HepG2 (cell line): ENCODE results near the gene MRPL27. TPM values are rescaled to one million over a fixed set of nuclear protein-coding genes. Genes with fewer than 3 reads are reported as not detected.
A peak's percentile ranks its signal among the peaks of the same experiment; 100 is the strongest.

Source experiments
- ATAC-seq: fragments of 200-7000 bp; cut with Tn5 transposase; 3 replicates; pipeline ENCODE4 v1.9.1; 2020; ENCODE audit warnings: mild to moderate bottlenecking, moderate library complexity
- BruUV-seq: library from RNA; stranded (reverse); fragments of 400-500 nt; replicated peaks from 2 replicates; lab custom pipeline; 2021; lab: Mats Ljungman, UMichigan
- CTCF ChIA-PET: fragments of 300-600 bp; formaldehyde crosslinking; extraction: SDS; loops from one replicate; lab custom pipeline; 2021; ENCODE audit warnings: low total read pairs, inconsistent platforms, low intra/inter-chr PET ratio; lab: Yijun Ruan, JAX
- POLR2A ChIA-PET: fragments of 350-600 bp; sonication (Branson Sonifier 250); formaldehyde crosslinking; loops from one replicate; lab custom pipeline; 2020; ENCODE audit warnings: antibody characterized with exemption, inconsistent platforms; lab: Yijun Ruan, JAX
- DNase-seq: peaks from one replicate; pipeline ENCODE4 v3.0.0-alpha.2; 2015; ENCODE audit warnings: low spot score
- FAIRE-seq: peaks from 3 replicates; lab custom pipeline; 2011; peaks lifted over from hg19 to GRCh38; lab: Jason Lieb, UNC
- H2AFZ ChIP-seq: one replicate; pipeline ENCODE4 v1.6.1; 2011; ENCODE audit warnings: low read length, inconsistent platforms
- H3K27ac ChIP-seq: fragments of 300-600 bp; 3 replicates; pipeline ENCODE4 v1.8.0; 2011; ENCODE audit warnings: mixed run types, mild to moderate bottlenecking, mixed read lengths, low read length, inconsistent platforms; ENCODE audit not compliant: insufficient read depth; ENCODE audit errors: extremely low read length
- H3K27me3 ChIP-seq, 2 experiments: fragments of 200-600 bp in 1 of 2; 2 replicates in 1 of 2; 3 replicates in 1 of 2; pipeline versions ENCODE4 v1.6.0 to v1.8.0; 2011; ENCODE audit warnings: low read length in 2 of 2, mild to moderate bottlenecking in 2 of 2, moderate library complexity in 2 of 2, inconsistent platforms in 1 of 2; ENCODE audit not compliant: insufficient read depth in 2 of 2, control insufficient read depth in 1 of 2
- H3K36me3 ChIP-seq, 2 experiments: fragments of 200-600 bp in 1 of 2; replicated peaks in 1 of 2; 2 replicates in 1 of 2; 3 replicates in 1 of 2; pipeline versions ENCODE4 v1.5.1 to v1.8.0; 2011; ENCODE audit warnings: low read length in 2 of 2, inconsistent platforms in 1 of 2; ENCODE audit not compliant: insufficient read depth in 2 of 2, control insufficient read depth in 1 of 2
- H3K4me1 ChIP-seq: 2 replicates; pipeline ENCODE4 v1.5.1; 2012; ENCODE audit warnings: low read length, inconsistent platforms; ENCODE audit not compliant: insufficient read depth
- H3K4me2 ChIP-seq: 2 replicates; pipeline ENCODE4 v1.6.0; 2011; ENCODE audit warnings: low read depth, low read length, inconsistent platforms
- H3K4me3 ChIP-seq, 3 experiments: fragments of 200-600 bp in 1 of 3; sonication (generic), shearing (Covaris generic) in 1 of 3; replicated peaks in 1 of 3; 2 replicates each; pipeline ENCODE4 v1.5.1; 2011 to 2016; ENCODE audit warnings: low read length in 3 of 3, inconsistent platforms in 2 of 3, low read depth in 2 of 3, mild to moderate bottlenecking in 2 of 3, control low read depth in 1 of 3, mixed read lengths in 1 of 3; ENCODE audit not compliant: insufficient read depth in 1 of 3
- H3K79me2 ChIP-seq: one replicate; pipeline ENCODE4 v1.6.1; 2011; ENCODE audit warnings: low read length, inconsistent platforms; ENCODE audit not compliant: insufficient read depth
- H3K9ac ChIP-seq: 2 replicates; pipeline ENCODE4 v1.6.0; 2011; ENCODE audit warnings: mild to moderate bottlenecking, low read depth, low read length, inconsistent platforms; ENCODE audit not compliant: insufficient read depth
- H3K9me3 ChIP-seq: 2 replicates; pipeline ENCODE4 v1.5.1; 2012; ENCODE audit warnings: mild to moderate bottlenecking, low read length
- H4K20me1 ChIP-seq: 2 replicates; pipeline ENCODE4 v1.6.0; 2011; ENCODE audit warnings: inconsistent platforms, mild to moderate bottlenecking, low read length, moderate library complexity; ENCODE audit not compliant: insufficient read depth
- ONECUT2 ChIP-seq: sonication (generic); formaldehyde crosslinking; IDR thresholded peaks from 2 replicates; pipeline ENCODE4 v1.4.0; 2020; ENCODE audit warnings: missing genetic modification reagents
- REL ChIP-seq: sonication (generic); formaldehyde crosslinking; conservative IDR thresholded peaks from 2 replicates; pipeline ENCODE4 v1.8.0; 2022; ENCODE audit warnings: mild to moderate bottlenecking, missing genetic modification reagents, moderate library complexity
- SIX4 ChIP-seq: sonication (generic); formaldehyde crosslinking; IDR thresholded peaks from 2 replicates; pipeline ENCODE4 v1.4.0; 2020; ENCODE audit warnings: missing genetic modification reagents
- SOX13 ChIP-seq, 3 experiments: fragments of 450-650 bp in 1 of 3; sonication (generic) in 1 of 3; formaldehyde crosslinking in 1 of 3; IDR thresholded peaks in 2 of 3; conservative IDR thresholded peaks in 1 of 3; 2 replicates each; pipeline versions ENCODE4 v1.5.0 to v1.6.1; 2016 to 2020; ENCODE audit warnings: antibody characterized with exemption in 1 of 3, mild to moderate bottlenecking in 1 of 3, missing compliant biosample characterization in 1 of 3, missing genetic modification reagents in 1 of 3, moderate library complexity in 1 of 3
- SOX5 ChIP-seq: IDR thresholded peaks from 2 replicates; pipeline ENCODE4 v1.6.1; 2016; ENCODE audit warnings: borderline replicate concordance
- TARDBP ChIP-seq: sonication (generic); formaldehyde crosslinking; IDR thresholded peaks from 2 replicates; pipeline ENCODE4 v1.8.0; 2022; ENCODE audit warnings: mild to moderate bottlenecking, missing genetic modification reagents
- TBX3 ChIP-seq: fragments of 450-650 bp; IDR thresholded peaks from 2 replicates; pipeline ENCODE4 v1.6.1; 2017; ENCODE audit warnings: antibody characterized with exemption, mild to moderate bottlenecking, inconsistent platforms, borderline replicate concordance
- ZFP90 ChIP-seq: sonication (generic); formaldehyde crosslinking; IDR thresholded peaks from 2 replicates; pipeline ENCODE4 v1.8.0; 2022; ENCODE audit warnings: missing genetic modification reagents, mild to moderate bottlenecking, inconsistent platforms, borderline replicate concordance
- ZNF101 ChIP-seq: sonication (generic); formaldehyde crosslinking; IDR thresholded peaks from 2 replicates; pipeline ENCODE4 v1.4.0; 2020; ENCODE audit warnings: mild to moderate bottlenecking, low read depth, missing genetic modification reagents, borderline replicate concordance
- ZNF160 ChIP-seq: sonication (generic); formaldehyde crosslinking; IDR thresholded peaks from 2 replicates; pipeline ENCODE4 v1.8.0; 2022; ENCODE audit warnings: mild to moderate bottlenecking, inconsistent platforms, missing genetic modification reagents
- ZNF547 ChIP-seq: sonication (generic); formaldehyde crosslinking; IDR thresholded peaks from 2 replicates; pipeline ENCODE4 v1.5.1; 2020; ENCODE audit warnings: mild to moderate bottlenecking, missing genetic modification reagents
- ZNF7 ChIP-seq: IDR thresholded peaks from 2 replicates; pipeline ENCODE4 v1.6.1; 2016; ENCODE audit warnings: missing biosample characterization, missing genetic modification reagents
- WGBS: methylation state at CpG from one replicate; pipeline ENCODE4 v1.1.6; 2017; ENCODE audit warnings: low lambda C conversion rate; 5-methylcytosine and 5-hydroxymethylcytosine counted together
- in situ Hi-C: cut with HindIII; loops from 2 replicates; pipeline ENCODE4 v1.10.0; 2017; ENCODE audit warnings: low pct_unique_long_range_greater_than_20kb; ENCODE audit not compliant: extremely low pct_ligation_motif_present
- intact Hi-C: fragments of 100-400 bp; cut with micrococcal nuclease; formaldehyde crosslinking; loops from one replicate; pipeline ENCODE4 v1.10.0; 2022; ENCODE audit not compliant: unreplicated experiment
- polyA plus RNA-seq, 8 experiments: library from polyadenylated mRNA; depleted of rRNA in 3 of 8; stranded (reverse) in 7 of 8; unstranded in 1 of 8; fragments of >200 nt; fragmentation: Illumina TruSeq in 4 of 8; extraction: Trizol in 4 of 8; gene quantifications; 2 replicates each; pipeline versions ENCODE4 v1.2.1 to v1.2.3, GENCODE V29; 2011 to 2016; ENCODE audit warnings: low read depth in 4 of 8, missing spikeins in 1 of 8, mixed read lengths in 1 of 8; ENCODE audit not compliant: insufficient read depth in 1 of 8
- total RNA-seq, 5 experiments: library from RNA; depleted of rRNA; stranded (reverse); fragments of >200 nt; fragmentation: Illumina TruSeq; extraction: Trizol; gene quantifications; 2 replicates each; pipeline ENCODE4 v1.2.3, GENCODE V29; 2016; ENCODE audit warnings: low read depth in 1 of 5
- TF ChIP-seq, protein P1 (sequence below): IDR thresholded peaks from 2 replicates; pipeline ENCODE4 v1.6.1; 2016
- TF ChIP-seq, protein P2 (sequence below): sonication (generic); formaldehyde crosslinking; IDR thresholded peaks from 2 replicates; pipeline ENCODE4 v1.4.0; 2020; ENCODE audit warnings: mild to moderate bottlenecking, low read depth, missing genetic modification reagents
- TF ChIP-seq, protein P3 (sequence below): sonication (generic); formaldehyde crosslinking; IDR thresholded peaks from 2 replicates; pipeline ENCODE4 v1.4.0; 2020; ENCODE audit warnings: missing genetic modification reagents
- TF ChIP-seq, protein P4 (sequence below): IDR thresholded peaks from 2 replicates; pipeline ENCODE4 v1.4.0; 2020; ENCODE audit warnings: mild to moderate bottlenecking, missing genetic modification reagents

The MRPL27 gene
- total and polyA plus RNA-seq, 2 of the 13 experiments (the other 11 are each of a cell fraction or from before 2014, with no cell fraction given) = 137 to 217 TPM

DNA sequence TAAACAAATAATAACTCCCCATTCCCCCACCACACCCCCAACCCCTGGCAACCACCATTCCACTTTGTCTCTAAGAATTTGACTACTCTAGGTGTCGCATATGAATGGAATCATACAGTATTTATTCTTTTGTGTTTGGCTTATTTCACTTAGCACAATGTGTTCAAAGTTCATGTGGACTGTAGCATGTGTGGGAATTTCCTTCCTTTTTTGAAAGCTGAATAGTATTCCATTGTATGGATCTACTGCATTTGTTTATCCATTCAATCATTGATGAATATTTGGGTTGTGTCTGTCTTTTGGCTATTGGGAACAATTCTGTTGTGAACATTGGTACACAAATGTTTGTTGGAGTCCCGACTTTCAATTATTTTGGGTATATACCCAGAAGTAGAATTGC is 49.8 kb upstream of the MRPL27 start:
- POLR2A ChIA-PET = interaction anchor here (3.6 kb wide), 1 partner anchor 25 kb away, joined by 29 read pairs; the partner anchor contains the start of gene LRRC59
- no peak overlapping the region for H2AFZ ChIP-seq
- FAIRE-seq = peak; percentile 69
- TF ChIP-seq ZNF7 (CRISPR knock-in tag) = peak; percentile 47; the same call in 1 of the 2 replicates
- TF ChIP-seq, protein P1, sequence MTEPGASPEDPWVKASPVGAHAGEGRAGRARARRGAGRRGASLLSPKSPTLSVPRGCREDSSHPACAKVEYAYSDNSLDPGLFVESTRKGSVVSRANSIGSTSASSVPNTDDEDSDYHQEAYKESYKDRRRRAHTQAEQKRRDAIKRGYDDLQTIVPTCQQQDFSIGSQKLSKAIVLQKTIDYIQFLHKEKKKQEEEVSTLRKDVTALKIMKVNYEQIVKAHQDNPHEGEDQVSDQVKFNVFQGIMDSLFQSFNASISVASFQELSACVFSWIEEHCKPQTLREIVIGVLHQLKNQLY (CRISPR knock-in tag) = 0 out of 2 replicates have a peak, but pooled peaks have one; percentile 37
- peak; percentile 67; the same call in 1 of the 2 replicates for TF ChIP-seq TARDBP (CRISPR knock-in tag)
- TF ChIP-seq TBX3 = peak; percentile 65; the same call in 1 of the 2 replicates
- TF ChIP-seq ZNF101 (CRISPR knock-in tag) = no peak
- TF ChIP-seq SOX5 (CRISPR knock-in tag) = peak; percentile 89; the same call in 1 of the 2 replicates
- TF ChIP-seq, protein P2, sequence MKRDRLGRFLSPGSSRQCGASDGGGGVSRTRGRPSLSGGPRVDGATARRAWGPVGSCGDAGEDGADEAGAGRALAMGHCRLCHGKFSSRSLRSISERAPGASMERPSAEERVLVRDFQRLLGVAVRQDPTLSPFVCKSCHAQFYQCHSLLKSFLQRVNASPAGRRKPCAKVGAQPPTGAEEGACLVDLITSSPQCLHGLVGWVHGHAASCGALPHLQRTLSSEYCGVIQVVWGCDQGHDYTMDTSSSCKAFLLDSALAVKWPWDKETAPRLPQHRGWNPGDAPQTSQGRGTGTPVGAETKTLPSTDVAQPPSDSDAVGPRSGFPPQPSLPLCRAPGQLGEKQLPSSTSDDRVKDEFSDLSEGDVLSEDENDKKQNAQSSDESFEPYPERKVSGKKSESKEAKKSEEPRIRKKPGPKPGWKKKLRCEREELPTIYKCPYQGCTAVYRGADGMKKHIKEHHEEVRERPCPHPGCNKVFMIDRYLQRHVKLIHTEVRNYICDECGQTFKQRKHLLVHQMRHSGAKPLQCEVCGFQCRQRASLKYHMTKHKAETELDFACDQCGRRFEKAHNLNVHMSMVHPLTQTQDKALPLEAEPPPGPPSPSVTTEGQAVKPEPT (CRISPR knock-in tag) = no peak
- TF ChIP-seq ZFP90 (CRISPR knock-in tag) = no peak
- no peak for TF ChIP-seq ZNF547 (CRISPR knock-in tag)
- TF ChIP-seq, protein P3, sequence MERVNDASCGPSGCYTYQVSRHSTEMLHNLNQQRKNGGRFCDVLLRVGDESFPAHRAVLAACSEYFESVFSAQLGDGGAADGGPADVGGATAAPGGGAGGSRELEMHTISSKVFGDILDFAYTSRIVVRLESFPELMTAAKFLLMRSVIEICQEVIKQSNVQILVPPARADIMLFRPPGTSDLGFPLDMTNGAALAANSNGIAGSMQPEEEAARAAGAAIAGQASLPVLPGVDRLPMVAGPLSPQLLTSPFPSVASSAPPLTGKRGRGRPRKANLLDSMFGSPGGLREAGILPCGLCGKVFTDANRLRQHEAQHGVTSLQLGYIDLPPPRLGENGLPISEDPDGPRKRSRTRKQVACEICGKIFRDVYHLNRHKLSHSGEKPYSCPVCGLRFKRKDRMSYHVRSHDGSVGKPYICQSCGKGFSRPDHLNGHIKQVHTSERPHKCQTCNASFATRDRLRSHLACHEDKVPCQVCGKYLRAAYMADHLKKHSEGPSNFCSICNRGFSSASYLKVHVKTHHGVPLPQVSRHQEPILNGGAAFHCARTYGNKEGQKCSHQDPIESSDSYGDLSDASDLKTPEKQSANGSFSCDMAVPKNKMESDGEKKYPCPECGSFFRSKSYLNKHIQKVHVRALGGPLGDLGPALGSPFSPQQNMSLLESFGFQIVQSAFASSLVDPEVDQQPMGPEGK (CRISPR knock-in tag) = no peak
- no peak for TF ChIP-seq ONECUT2
- peak; percentile 62; the same call in 1 of the 2 replicates for TF ChIP-seq SOX13 (IDR thresholded peaks at IDR 0.05)
- TF ChIP-seq SOX13 (CRISPR knock-in tag; conservative IDR thresholded peaks at IDR 0.05 in 1 of 2, IDR thresholded peaks at IDR 0.05 in 1 of 2) = peak in 1 of 2 experiments; percentile 97; a peak in 2 of 4 replicates
- TF ChIP-seq, protein P4, sequence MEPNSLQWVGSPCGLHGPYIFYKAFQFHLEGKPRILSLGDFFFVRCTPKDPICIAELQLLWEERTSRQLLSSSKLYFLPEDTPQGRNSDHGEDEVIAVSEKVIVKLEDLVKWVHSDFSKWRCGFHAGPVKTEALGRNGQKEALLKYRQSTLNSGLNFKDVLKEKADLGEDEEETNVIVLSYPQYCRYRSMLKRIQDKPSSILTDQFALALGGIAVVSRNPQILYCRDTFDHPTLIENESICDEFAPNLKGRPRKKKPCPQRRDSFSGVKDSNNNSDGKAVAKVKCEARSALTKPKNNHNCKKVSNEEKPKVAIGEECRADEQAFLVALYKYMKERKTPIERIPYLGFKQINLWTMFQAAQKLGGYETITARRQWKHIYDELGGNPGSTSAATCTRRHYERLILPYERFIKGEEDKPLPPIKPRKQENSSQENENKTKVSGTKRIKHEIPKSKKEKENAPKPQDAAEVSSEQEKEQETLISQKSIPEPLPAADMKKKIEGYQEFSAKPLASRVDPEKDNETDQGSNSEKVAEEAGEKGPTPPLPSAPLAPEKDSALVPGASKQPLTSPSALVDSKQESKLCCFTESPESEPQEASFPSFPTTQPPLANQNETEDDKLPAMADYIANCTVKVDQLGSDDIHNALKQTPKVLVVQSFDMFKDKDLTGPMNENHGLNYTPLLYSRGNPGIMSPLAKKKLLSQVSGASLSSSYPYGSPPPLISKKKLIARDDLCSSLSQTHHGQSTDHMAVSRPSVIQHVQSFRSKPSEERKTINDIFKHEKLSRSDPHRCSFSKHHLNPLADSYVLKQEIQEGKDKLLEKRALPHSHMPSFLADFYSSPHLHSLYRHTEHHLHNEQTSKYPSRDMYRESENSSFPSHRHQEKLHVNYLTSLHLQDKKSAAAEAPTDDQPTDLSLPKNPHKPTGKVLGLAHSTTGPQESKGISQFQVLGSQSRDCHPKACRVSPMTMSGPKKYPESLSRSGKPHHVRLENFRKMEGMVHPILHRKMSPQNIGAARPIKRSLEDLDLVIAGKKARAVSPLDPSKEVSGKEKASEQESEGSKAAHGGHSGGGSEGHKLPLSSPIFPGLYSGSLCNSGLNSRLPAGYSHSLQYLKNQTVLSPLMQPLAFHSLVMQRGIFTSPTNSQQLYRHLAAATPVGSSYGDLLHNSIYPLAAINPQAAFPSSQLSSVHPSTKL (CRISPR knock-in tag) = peak; percentile 72
- no peak for TF ChIP-seq ZNF160 (CRISPR knock-in tag)
- no peak for TF ChIP-seq REL (CRISPR knock-in tag)
- TF ChIP-seq SIX4 (CRISPR knock-in tag) = no peak

More for the DNA sequence above, 49.8 kb upstream of the MRPL27 start:
- DNase-seq = peak; percentile 89
- no peaks in the 10 kb centered on the region; a peak in 1 of 5 replicates for H3K27me3 ChIP-seq
- WGBS = 4% methylated on average over 2 of the region's 2 CpGs
- H3K4me1 ChIP-seq = peaks cover 69% of the 10 kb centered on the region
- CTCF ChIA-PET = no interaction called here
- intact Hi-C loops = loop anchor here (1.0 kb wide), 1 partner anchor 25 kb away; the partner anchor contains the start of gene LRRC59
- H3K4me2 ChIP-seq = peak overlapping the region; percentile 100
- no peaks in the 10 kb centered on the region for H3K36me3 ChIP-seq
- H3K4me3 ChIP-seq = no peak overlapping the region
- no peaks in the 10 kb centered on the region for H4K20me1 ChIP-seq
- BruUV-seq = no TSS peak
- H3K9me3 ChIP-seq = no peaks in the 10 kb centered on the region
- no peak for ATAC-seq
- peaks cover 14% of the 10 kb centered on the region for H3K79me2 ChIP-seq
- peak overlapping the region; percentile 42 for H3K27ac ChIP-seq
- in situ Hi-C loops = no loop called here
- no peak overlapping the region for H3K9ac ChIP-seq
